Ramos (cell line): ENCODE measurements around the gene CEP250.

Experiments used
- in situ Hi-C: fragments of 300-500 bp; cut with MboI; formaldehyde crosslinking; loops from one replicate; pipeline ENCODE4 v1.14.3; 2022; ENCODE audit warnings: low sequenced_read_pairs; ENCODE audit not compliant: unreplicated experiment

The CEP250 gene

DNA sequence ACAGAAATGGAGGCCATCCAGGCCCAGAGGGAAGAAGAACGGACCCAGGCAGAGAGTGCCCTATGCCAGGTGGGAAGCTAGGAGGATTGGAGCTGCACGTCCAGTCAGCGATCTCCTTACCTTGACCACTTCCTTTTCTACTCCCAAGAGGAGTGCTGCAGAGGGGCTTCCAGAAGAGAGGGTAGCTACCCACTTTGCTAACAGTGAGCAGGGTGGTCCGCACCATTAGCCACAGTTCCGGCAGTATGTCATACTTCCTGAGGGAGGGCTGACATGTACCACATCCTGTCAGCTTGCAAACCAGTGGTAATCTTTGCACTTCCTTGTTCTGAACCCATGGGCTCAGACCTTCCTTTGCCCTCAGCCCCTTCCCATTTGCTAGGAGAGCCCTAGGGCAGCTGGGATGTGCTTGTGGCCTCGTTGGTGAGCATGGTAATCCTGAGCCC is 35.4 kb downstream of the CEP250 start:
- in situ Hi-C loops: no loop called here

DNA sequence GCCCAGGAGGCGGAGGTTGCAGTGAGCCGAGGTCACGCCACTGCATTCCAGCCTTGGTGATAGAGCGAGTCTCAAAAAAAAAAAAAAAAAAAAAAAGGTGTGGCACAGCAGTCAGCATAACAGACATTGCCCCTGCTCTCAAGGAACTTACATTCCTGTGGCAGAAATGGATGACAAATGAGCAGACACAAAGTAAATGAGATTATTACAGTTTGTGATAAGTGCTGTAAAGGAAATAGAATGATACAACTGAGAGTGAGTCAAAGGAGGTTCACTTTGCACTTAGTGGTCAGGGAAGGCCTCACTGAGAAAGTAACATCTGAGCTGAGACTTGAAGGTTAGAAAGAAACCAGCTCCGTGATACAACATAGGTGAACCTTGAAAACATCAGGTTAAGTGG is 36.4 kb downstream of the CEP250 start:
- in situ Hi-C loops: no loop called here

DNA sequence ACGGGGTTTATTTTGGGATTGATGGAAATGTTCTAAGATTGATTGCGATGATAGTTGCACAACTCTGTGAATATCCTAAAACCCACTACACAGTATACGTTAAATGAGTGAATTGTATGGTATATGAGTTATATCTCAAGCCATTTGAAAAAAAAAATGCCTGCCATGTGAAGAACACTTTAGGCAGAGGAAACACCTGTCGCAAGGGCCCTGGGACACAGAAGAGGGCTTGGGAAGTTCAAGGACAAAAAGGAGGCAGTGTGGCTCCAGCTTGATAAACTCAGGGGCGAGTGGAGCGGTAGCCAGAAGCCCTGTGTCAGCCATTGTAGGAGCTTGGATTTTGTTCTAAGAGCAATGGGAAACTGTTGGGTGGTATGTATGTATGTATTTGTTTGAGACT is 37.0 kb downstream of the CEP250 start:
- in situ Hi-C loops: no loop called here

DNA sequence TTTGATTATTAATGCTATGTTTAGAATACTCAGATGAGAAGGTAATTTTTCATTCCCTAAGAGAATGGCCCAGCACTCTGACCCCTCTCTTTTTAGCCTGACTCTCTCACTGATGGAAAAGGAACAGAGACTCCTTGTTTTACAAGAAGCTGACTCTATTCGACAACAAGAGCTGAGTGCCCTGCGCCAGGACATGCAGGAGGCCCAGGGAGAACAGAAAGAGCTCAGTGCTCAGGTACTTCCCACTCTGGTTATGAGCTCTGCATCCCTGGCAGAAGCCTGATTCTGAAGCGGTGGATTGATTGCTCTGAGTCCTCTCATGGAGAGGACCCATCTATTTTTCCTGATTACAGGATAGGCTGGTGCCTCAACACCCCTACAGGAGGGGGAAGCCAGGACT is 41.1 kb downstream of the CEP250 start:
- in situ Hi-C loops: no loop called here

DNA sequence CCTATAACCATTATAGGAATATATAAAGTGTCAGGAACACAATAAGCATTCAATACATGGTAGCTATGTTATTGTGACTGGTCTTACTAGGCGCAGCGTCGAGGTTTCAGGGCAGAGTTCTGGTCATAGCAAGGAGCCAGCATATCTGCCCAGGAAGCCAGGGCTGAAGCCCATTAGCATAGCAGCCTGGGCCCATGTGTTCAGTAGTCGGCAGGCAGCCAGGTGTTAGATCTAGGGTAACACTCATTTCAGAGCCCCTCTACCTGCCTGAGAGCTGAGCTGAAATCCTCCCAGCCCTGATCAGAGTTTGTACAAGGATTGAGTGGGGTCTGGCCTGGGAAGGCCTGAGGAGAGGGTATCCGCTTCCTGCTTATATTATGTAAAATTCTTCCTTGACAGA is 41.9 kb downstream of the CEP250 start:
- in situ Hi-C loops: no loop called here

DNA sequence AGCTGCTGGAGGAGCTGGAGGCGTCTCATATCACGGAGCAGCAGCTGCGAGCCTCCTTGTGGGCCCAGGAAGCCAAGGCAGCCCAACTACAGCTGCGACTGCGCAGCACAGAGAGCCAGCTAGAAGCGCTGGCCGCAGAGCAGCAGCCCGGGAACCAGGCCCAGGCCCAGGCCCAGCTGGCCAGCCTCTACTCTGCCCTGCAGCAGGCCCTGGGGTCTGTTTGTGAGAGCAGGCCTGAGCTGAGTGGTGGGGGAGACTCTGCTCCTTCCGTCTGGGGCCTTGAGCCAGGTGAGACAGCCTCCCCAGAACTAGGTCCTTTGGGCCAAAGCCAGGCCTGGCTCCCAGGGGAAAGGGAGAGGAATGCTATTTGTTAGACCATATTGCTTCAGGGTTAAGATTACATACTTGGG is 42.4 kb downstream of the CEP250 start:
- in situ Hi-C loops: no loop called here

DNA sequence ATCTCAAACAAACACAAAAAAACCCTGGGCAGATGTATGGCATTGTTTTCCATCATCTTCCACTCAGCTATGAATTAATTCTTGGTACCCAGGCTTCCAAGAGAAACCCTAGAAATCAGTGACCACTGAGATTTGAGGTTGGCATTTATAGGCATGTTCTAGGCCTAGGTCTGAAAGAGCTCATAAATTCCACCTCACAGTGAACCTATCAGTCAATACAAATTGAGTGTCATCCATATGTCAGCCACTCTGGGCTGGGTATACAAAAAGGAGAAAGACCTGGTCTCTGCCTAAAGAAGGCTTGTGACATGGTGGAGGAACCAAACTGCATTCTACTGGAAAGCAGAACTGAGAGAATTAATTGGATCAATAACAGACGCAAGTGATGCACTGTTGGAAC is 43.9 kb downstream of the CEP250 start:
- in situ Hi-C loops: no loop called here

DNA sequence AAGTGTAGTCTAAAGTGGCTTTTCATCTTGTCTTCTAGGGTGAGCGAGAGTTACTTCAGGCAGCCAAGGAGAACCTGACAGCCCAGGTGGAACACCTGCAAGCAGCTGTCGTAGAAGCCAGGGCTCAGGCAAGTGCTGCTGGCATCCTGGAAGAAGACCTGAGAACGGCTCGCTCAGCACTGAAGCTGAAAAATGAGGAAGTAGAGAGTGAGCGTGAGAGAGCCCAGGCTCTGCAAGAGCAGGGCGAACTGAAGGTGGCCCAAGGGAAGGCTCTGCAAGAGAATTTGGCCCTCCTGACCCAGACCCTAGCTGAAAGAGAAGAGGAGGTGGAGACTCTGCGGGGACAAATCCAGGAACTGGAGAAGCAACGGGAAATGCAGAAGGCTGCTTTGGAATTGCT is 47.0 kb downstream of the CEP250 start:
- in situ Hi-C loops: no loop called here

DNA sequence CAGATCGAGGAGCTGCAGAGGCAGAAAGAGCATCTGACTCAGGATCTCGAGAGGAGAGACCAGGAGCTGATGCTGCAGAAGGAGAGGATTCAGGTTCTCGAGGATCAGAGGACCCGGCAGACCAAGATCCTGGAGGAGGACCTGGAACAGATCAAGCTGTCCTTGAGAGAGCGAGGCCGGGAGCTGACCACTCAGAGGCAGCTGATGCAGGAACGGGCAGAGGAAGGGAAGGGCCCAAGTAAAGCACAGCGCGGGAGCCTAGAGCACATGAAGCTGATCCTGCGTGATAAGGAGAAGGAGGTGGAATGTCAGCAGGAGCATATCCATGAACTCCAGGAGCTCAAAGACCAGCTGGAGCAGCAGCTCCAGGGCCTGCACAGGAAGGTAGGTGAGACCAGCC is 47.9 kb downstream of the CEP250 start:
- in situ Hi-C loops: no loop called here

DNA sequence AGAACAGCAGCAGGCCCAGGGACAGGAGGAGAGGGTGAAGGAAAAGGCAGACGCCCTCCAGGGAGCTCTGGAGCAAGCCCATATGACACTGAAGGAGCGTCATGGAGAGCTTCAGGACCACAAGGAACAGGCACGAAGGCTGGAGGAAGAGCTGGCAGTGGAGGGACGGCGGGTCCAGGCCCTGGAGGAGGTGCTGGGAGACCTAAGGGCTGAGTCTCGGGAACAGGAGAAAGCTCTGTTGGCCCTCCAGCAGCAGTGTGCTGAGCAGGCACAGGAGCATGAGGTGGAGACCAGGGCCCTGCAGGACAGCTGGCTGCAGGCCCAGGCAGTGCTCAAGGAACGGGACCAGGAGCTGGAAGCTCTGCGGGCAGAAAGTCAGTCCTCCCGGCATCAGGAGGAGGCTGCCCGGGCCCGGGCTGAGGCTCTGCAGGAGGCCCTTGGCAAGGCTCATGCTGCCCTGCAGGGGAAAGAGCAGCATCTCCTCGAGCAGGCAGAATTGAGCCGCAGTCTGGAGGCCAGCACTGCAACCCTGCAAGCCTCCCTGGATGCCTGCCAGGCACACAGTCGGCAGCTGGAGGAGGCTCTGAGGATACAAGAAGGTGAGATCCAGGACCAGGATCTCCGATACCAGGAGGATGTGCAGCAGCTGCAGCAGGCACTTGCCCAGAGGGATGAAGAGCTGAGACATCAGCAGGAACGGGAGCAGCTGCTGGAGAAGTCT is 48.6 kb downstream of the CEP250 start:
- in situ Hi-C loops: no loop called here

DNA sequence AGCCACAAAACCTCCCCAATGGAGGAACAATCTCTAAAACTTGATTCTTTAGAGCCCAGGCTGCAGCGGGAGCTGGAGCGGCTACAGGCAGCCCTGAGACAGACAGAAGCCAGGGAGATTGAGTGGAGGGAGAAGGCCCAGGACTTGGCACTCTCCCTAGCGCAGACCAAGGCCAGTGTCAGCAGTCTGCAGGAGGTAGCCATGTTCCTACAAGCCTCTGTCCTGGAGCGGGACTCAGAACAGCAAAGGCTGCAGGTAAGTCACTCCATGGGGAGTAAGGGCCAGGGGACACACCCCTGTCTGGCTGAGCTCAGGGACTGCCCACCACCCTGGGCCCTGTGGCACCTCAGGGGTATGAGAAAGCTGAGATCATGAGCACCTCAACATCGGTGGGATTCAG is 49.4 kb downstream of the CEP250 start:
- in situ Hi-C loops: no loop called here

DNA sequence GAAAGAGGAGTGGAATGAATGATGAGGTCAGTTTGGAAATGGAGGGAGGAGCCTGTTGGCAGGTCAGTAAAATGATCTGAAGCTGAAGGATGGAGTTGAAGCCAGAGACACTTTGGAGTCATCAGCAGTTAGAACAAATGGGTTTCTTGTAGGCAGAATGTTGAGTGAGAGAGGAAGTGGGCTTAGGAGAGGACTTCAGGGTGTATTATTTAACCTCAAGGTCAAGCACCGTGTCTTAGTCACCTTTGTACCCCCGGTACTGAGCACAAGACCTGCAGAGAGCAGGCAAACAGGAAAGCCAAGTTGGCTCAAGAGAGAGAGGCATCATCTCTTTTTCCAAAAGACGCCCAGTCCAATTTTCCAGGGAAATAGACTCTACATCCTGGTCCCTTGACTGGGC is 50.8 kb downstream of the CEP250 start:
- in situ Hi-C loops: no loop called here

DNA sequence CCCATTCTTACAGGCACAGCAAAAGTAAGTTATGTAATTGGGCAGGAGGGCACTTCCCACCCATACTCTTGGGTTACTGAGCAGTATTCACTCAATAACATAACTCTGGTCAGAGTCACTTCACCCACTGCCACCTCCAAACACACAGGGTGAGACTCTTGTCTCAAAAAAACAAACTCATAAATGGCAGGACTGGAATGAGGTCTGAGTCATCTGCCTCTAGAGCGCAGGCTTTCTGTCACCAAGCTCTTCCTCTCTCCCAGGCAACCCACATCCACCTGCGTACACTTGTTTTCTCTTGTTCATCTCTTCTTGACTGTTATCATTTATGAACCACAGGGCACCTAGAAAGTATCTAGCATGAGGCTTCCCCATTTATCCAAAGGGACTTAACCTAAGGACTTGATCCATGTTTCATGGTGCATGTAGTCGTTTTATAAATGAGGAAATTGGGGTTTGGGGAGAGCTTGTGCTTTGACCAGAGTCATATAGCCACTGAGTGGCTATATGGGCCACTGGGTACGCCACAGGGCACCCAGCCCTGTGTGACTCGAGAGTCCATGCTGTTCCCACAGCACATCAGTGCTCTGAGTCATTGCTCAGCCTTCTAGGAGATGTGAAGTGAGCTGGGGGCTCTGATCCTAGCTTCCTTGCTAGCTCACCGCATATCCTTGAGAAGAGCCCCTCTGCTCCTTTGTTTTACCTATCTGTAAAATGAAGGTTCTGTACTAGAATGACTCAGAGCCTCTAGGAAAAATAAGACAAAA is 51.7 kb downstream of the CEP250 start:
- in situ Hi-C loops: no loop called here

DNA sequence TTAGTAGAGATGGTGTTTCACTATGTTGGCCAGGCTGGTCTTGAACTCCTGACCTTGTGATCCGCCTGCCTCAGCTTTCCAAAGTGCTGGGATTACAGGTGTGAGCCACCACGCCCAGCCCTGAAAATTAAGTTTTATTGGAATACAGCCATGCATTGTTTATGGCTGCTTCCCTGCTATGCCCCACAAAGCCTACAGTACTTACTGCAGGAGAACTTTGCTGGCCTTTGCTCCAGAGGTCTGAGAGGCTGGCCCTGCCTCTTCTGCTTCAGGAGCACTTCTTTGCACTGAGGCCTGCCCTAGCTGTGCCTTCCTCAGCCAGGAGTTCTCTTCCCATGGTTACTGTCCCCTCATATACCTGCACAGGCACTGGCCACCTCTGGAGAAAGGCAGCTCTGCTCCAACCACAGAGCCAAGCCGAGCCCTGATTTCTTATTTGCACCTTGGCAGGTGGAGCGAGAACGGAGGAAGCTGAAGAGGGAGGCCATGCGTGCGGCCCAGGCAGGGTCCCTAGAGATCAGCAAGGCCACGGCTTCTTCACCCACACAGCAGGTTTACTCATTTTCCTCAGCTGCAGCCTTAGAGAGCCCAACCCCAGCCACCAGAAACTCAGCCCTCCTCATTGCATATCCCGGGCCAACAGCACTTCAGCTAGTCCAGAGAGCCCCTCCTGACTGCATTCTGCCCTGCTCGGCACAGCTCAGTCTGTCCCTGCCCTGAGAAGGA is 53.3 kb downstream of the CEP250 start:
- in situ Hi-C loops: no loop called here

DNA sequence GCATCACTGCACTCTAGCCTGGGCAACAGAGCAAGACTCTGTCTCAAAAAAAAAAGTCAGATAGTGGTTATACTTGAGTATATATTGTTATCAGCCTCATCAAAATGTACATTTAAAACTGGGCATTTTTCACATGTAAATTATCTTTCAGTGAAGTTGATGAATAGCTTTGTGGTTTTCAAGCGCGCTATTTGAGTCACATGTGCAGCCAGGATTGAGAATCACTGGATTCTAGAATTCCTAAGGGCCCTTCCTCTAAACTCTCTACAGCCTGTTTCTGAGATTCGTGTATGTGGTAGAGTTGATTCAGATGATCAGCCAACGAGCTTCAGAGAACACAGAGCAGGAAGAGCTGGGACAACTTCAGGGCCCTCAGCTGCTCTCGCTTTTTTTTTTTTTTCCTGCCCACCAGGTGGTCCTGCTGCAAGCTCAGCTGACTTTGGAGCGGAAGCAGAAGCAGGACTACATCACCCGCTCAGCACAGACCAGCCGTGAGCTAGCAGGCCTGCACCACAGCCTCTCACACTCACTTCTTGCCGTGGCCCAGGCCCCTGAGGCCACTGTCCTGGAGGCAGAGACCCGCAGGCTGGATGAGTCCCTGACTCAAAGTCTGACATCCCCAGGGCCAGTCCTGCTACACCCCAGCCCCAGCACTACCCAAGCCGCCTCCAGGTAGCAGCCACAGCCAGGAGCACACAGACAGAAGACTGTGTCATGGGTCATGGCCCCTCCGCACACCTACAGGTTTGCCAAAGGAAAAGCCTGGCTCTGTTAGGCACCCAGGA is 55.7 kb downstream of the CEP250 start:
- in situ Hi-C loops: no loop called here

DNA sequence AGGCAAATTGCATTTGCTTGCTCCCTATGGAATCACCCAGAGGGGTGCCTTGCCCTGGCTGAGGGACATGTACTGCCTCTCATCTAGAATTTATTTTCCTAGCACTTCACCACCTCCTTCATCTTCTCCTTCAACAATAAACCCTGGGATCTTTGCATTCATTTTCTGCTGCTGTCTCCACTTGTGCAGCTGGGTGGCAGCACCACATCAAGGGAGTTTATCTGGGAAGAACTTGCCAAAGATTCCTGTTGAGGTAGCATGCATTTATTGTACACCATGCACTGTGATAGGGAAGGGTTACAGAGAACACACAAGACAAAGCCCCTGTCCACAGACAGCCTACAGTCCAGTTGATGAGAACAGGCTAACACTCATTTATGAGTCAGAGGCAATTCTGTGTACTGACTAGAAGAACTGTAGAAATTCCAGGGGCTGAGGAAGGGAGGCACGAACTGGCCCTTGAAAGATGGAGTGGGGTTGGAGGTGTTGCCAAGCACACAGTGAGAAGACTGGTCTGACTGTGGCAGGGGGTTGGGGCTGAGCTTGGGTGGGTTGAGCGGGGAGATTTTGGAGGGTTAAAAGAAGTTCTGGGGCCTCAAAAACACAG is 56.5 kb downstream of the CEP250 start:
- in situ Hi-C loops: no loop called here

DNA sequence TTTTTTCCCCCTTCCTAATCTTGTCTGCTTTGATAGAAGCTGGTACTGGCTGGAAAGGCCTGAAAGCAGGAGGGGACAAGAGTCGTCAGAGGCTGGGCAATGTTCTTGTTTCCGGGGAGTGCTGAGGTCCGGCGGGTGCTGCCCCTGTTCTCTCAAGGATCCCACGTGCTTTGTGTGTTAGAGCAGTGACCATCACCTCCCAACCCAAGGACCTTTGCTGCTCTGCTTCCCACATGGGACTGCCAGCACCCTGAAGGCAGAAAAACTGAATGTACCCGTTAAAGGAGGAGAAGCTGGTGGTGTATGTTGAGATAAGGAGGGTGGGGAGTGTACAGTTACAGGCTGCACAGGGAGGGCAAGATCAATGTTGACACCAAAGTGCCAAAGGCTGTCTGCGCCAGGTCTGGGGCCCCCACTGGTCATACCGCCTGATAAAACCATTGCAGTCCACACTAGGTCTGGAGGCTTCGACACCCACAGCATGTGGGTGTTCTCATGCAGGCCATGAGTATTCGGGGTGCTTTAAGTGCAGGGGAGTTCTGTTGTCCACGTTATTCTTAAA is 59.1 kb downstream of the CEP250 start:
- in situ Hi-C loops: no loop called here

DNA sequence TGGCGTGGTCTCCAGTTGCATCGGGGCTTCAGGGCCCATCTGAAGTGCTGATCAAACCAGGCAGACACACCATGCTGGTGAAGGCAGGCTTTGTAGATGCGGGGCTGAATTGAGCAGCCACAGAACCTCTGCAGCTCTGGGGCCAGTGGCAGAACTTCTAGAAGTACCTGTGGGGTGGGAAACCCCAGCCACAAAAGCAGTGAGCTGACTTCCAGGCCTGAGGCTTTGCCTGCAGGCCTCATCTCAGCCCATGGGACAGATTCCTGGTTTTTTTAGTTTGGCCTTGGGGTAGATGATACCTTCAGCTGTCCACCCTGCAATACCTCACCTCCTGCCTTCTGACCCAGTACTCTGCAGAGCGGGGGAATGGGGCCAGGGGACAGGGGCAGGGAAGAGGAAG is 59.9 kb downstream of the CEP250 start:
- in situ Hi-C loops: no loop called here

DNA sequence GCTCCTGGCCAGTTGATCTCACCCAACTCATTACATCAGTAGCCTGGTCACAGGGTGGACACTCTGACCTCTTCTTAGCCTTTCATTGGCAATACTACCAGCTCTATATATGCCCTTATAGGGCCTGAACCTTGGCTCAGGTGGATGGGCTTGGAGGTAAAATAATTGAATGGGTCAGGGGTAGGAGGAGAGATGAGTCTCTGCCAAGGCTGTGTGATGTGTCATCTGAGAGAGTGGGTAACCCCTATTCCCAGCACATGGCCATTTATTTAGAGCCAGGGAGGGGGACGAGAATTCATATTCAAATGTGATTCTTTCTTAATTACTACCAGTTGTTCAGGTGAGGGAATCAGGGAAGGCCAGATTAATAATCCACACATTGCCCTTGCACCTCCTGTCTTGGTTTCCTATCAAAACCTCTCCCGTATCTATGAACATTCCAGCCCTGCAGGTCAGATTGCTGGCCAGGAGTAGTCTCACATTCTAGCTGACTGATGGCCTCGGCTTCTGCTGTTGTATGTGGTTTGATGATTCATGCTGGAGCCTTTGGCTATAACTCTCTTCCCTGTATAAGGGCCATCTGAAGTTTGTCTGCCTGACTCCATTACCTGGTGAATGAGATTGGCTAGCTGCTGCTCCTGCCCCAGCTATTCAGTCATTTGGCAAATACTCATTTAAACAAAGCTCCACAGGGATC is 60.7 kb downstream of the CEP250 start:
- in situ Hi-C loops: no loop called here
